Adrenal gland (tissue), 12 donors: ENCODE data around the gene NUMA1. TPM values are rescaled to one million over a fixed set of nuclear protein-coding genes. Genes with fewer than 3 reads are reported as not detected.
A peak's percentile ranks its signal among the peaks of the same experiment; 100 is the strongest.

Experiments used
- DNase-seq, 7 donors: peaks; one replicate each; pipeline ENCODE4 v3.0.0-alpha.2; 2019 to 2020
- H3K27ac ChIP-seq, 5 donors: fragments of 200-600 bp; sonication (generic) in 4 of 5; 1 replicate in 3 of 5; 2 replicates in 2 of 5; pipeline versions ENCODE4 v1.5.1 to v1.8.0; 2016 to 2020; ENCODE audit warnings: mild to moderate bottlenecking in 1 of 5
- H3K27me3 ChIP-seq: fragments of 200-600 bp; 2 replicates; pipeline ENCODE4 v1.8.0; 2021
- H3K36me3 ChIP-seq, 2 donors: fragments of 200-600 bp; replicated peaks in 1 of 2; 1 replicate in 1 of 2; 2 replicates in 1 of 2; pipeline versions ENCODE4 v1.5.1 to v1.8.0; 2018 to 2022
- H3K4me1 ChIP-seq, 2 donors: fragments of 200-600 bp; replicated peaks in 1 of 2; 1 replicate in 1 of 2; 2 replicates in 1 of 2; pipeline versions ENCODE4 v1.5.1 to v1.8.0; 2018 to 2021
- H3K4me3 ChIP-seq, 4 donors: fragments of 200-600 bp; sonication (generic) in 3 of 4; one replicate each; pipeline ENCODE4 v1.5.1; 2016 to 2018
- H3K9me3 ChIP-seq, 3 donors: fragments of 200-600 bp; sonication (generic) in 1 of 3; replicated peaks in 1 of 3; 1 replicate in 2 of 3; 2 replicates in 1 of 3; pipeline versions ENCODE4 v1.5.1 to v1.8.0; 2016 to 2021
- POLR2A ChIP-seq, 2 donors: fragments of 450-650 bp; IDR thresholded peaks; one replicate each; pipeline ENCODE4 v1.6.1; 2017; ENCODE audit warnings: antibody characterized with exemption in 2 of 2, mild to moderate bottlenecking in 2 of 2, moderate library complexity in 1 of 2
- WGBS, 4 donors: extraction: QIAGEN DNeasy Blood & Tissue Kit in 2 of 4; methylation state at CpG; one replicate each; pipeline versions ENCODE4 v1.1.5 to v1.1.7; 2013 to 2017; 5-methylcytosine and 5-hydroxymethylcytosine counted together
- intact Hi-C, 2 donors: fragments of 100-400 bp; cut with DNase I; formaldehyde crosslinking; loops; one replicate each; pipeline versions ENCODE4 v1.14.1 to v1.15.0; 2022 to 2023
- polyA plus RNA-seq, 3 donors: library from polyadenylated mRNA; stranded (reverse); fragments of 200-250 nt in 2 of 3; fragments of 350-450 nt in 1 of 3; fragmentation: Illumina TruSeq in 1 of 3; extraction: RNeasy Lipid Tissue Mini Kit (QIAGEN cat#74804) in 1 of 3; gene quantifications; one replicate each; pipeline ENCODE4 v1.2.3, GENCODE V29; 2013 to 2014
- total RNA-seq, 9 donors: library from RNA; depleted of rRNA in 4 of 9; stranded (reverse); fragments of >200 nt in 4 of 9; fragments of 120-200 nt in 1 of 9; fragmentation: NEBNext Ultra II Directional in 1 of 9; extraction: Animal tissue kit (Norgen Biotek cat#: 25700) in 1 of 9; gene quantifications; one replicate each; pipeline versions ENCODE4 v1.1.0 to v1.2.4, GENCODE V29; 2013 to 2023
- TF ChIP-seq, protein P1 (sequence below), 6 experiments: fragments of 450-650 bp in 4 of 6; fragments of 200-600 bp in 2 of 6; sonication (generic) in 1 of 6; IDR thresholded peaks; 1 replicate in 5 of 6; 2 replicates in 1 of 6; pipeline versions ENCODE4 v1.5.1 to v1.8.0; 2016 to 2021; ENCODE audit warnings: antibody characterized with exemption in 6 of 6, mild to moderate bottlenecking in 2 of 6, moderate library complexity in 1 of 6
- donor health status: healthy with polysubstance abuse.
- donor health status: Bipolar disorder and iron deficiency.
- donor health status: DM: yes; HTN: yes; CAD: no.
- donor health status: DM: no; HTN: no; CAD: no.
- donor health status: DM: no; HTN: no; CAD: no.
- donor health status: DM: yes; HTN: yes; CAD: no.

The NUMA1 gene
- total and polyA plus RNA-seq, 12 donors = 86.7 to 677 (median 274) TPM

DNA sequence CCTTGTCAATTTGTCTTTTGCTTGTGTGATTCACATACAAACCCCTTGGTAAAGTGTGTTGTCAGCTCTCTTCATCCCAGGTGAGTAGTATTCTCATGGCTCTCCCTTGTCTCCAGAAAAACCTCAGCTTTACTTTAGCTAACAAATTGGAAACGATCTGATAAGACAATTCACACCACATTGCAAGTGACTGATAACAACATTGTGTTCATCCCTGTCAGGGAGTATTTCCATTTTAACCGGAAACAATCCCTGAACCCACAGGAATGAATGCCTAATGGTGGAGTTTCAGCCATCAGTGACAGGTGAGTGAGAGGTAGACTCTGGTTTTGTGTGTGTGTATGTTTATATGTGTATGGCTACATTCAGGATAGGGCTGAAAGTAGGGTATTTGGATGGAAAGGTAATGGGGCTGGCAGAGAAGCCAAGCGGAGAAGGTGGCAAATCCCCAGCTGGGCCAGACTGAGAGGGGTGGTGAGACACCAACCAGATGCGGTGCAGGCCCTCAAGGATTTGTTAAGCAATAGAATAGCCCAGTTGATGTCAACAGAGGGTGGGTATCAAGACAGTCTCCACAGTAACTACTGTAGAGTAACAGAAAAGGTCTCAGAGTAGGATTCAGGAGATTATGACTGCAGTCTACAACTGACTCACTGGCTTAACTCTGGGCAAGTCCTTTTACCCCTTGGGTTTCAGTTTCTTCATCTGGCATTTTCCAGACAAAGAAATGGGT is 7.9 kb upstream of the NUMA1 start:
- TF ChIP-seq, protein P1, sequence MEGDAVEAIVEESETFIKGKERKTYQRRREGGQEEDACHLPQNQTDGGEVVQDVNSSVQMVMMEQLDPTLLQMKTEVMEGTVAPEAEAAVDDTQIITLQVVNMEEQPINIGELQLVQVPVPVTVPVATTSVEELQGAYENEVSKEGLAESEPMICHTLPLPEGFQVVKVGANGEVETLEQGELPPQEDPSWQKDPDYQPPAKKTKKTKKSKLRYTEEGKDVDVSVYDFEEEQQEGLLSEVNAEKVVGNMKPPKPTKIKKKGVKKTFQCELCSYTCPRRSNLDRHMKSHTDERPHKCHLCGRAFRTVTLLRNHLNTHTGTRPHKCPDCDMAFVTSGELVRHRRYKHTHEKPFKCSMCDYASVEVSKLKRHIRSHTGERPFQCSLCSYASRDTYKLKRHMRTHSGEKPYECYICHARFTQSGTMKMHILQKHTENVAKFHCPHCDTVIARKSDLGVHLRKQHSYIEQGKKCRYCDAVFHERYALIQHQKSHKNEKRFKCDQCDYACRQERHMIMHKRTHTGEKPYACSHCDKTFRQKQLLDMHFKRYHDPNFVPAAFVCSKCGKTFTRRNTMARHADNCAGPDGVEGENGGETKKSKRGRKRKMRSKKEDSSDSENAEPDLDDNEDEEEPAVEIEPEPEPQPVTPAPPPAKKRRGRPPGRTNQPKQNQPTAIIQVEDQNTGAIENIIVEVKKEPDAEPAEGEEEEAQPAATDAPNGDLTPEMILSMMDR (IDR thresholded peaks at IDR 0.05) = no peak
- no peak for TF ChIP-seq POLR2A (IDR thresholded peaks at IDR 0.05)
- 71 to 82% (median 75%) methylated on average over 4 of the region's 4 CpGs for WGBS, 4 donors
- intact Hi-C loops = no loop called here

GRCh38 chr11:72085621-72086351 is 5.4 kb upstream of the NUMA1 start:
- intact Hi-C loops = no loop called here
- H3K4me3 ChIP-seq = no peak overlapping the region
- WGBS, 4 donors = 91 to 96% (median 93%) methylated on average over 3 of the region's 3 CpGs

More for the DNA sequence above, 7.9 kb upstream of the NUMA1 start:
- Histone ChIP-seq H3K36me3 (peaks cover 0 to 19% of the 10 kb centered on the region in 2 donors), H3K4me3 (no peak overlapping the region), H3K4me1 (peaks cover 4 to 38% of the 10 kb centered on the region in 2 donors), H3K27me3 (no peaks in the 10 kb centered on the region), H3K9me3 (no peaks in the 10 kb centered on the region), H3K27ac (peak overlapping the region in 1 of 5 donors; percentile 35)
- peak in 1 of 7 donors; percentile 48 for DNase-seq

GRCh38 chr11:72084965-72085364 is 4.6 kb upstream of the NUMA1 start:
- Histone ChIP-seq H3K36me3 (peaks cover 0 to 10% of the 10 kb centered on the region in 2 donors), H3K4me3 (no peak overlapping the region), H3K9me3 (no peaks in the 10 kb centered on the region), H3K27ac (no peak overlapping the region), H3K4me1 (peaks cover 0 to 39% of the 10 kb centered on the region in 2 donors), H3K27me3 (no peaks in the 10 kb centered on the region)
- 75 to 91% (median 85%) methylated on average over 1 of the region's 1 CpG for WGBS, 4 donors
- TF ChIP-seq, protein P1 (IDR thresholded peaks at IDR 0.05) = no peak
- TF ChIP-seq POLR2A (IDR thresholded peaks at IDR 0.05) = no peak
- no peak for DNase-seq
- intact Hi-C loops = no loop called here

More at GRCh38 chr11:72085621-72086351, 5.4 kb upstream of the NUMA1 start:
- peaks cover 0 to 18% of the 10 kb centered on the region in 2 donors for H3K36me3 ChIP-seq
- DNase-seq = no peak
- no peak for TF ChIP-seq POLR2A (IDR thresholded peaks at IDR 0.05)
- TF ChIP-seq, protein P1 (IDR thresholded peaks at IDR 0.05) = no peak
- H3K4me1 ChIP-seq = peaks cover under 1 to 44% of the 10 kb centered on the region in 2 donors
- H3K27me3 ChIP-seq = no peaks in the 10 kb centered on the region
- no peak overlapping the region for H3K27ac ChIP-seq
- H3K9me3 ChIP-seq = no peaks in the 10 kb centered on the region

DNA sequence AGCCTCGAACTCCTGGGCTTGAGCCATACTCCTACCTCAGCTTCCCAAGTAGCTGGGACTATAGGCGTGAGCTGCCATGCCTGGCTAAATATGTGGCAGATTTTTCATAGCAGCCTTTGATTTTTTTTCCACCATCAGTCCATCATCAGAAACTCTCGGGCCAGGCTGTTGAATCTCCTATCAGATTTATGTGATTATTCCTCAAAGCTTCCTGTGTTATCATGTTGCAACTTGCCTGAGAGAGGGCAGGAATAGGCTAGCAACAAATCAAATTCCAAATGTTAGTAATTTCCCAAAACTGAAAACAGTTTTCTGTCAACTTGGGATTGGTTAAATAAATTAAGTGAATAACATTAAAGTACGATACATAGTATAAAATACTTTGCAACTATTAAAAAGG is 3.7 kb upstream of the NUMA1 start:
- Histone ChIP-seq H3K36me3 (peaks cover 0 to 9% of the 10 kb centered on the region in 2 donors), H3K27ac (no peak overlapping the region), H3K9me3 (no peaks in the 10 kb centered on the region), H3K4me1 (peaks cover 8 to 39% of the 10 kb centered on the region in 2 donors), H3K4me3 (no peak overlapping the region), H3K27me3 (no peaks in the 10 kb centered on the region)
- no peak for DNase-seq
- WGBS, 4 donors = 58 to 71% (median 64%) methylated on average over 4 of the region's 4 CpGs
- TF ChIP-seq POLR2A (IDR thresholded peaks at IDR 0.05) = no peak
- TF ChIP-seq, protein P1 (IDR thresholded peaks at IDR 0.05) = no peak
- intact Hi-C loops = no loop called here
